GM12891 (cell line): ENCODE results near the gene DLK2.

Source experiments
- PAX5 ChIP-seq: IDR thresholded peaks from 2 replicates; pipeline ENCODE4 v1.6.1; 2011; ENCODE audit warnings: low read length, moderate library complexity, mild to moderate bottlenecking; ENCODE audit not compliant: insufficient read depth, severe bottlenecking
- POLR2A ChIP-seq: IDR thresholded peaks from 2 replicates; pipeline ENCODE4 v1.6.1; 2011; ENCODE audit warnings: low read depth, low read length, control low read depth
- POLR2AphosphoS5 ChIP-seq: IDR thresholded peaks from 2 replicates; pipeline ENCODE4 v1.6.1; 2011; ENCODE audit warnings: low read depth, low read length, control low read depth
- SPI1 ChIP-seq: IDR thresholded peaks from 2 replicates; pipeline ENCODE4 v1.6.1; 2011; ENCODE audit warnings: low read depth, low read length, control low read depth
- TAF1 ChIP-seq: IDR thresholded peaks from 2 replicates; pipeline ENCODE4 v1.6.1; 2011; ENCODE audit warnings: low read depth, low read length, control low read depth

DNA sequence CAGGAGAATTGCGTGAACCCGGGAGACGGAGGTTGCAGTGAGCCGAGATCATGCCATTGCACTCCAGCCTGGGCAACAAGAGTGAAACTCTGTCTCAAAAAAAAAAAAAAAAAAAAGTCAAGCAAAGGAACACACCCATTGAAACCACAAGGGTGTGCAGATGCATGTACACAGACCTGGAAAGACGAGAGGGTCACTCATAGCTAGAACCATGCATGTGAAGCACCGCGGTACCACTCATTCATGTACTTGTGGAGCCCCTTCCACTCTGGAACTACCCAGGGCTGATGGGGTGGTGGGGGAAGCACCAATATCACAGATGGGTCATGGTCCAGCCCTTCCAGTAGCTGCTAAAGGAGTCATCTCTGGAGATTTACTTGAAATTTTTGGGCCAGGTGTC lies 14.6 kb upstream of the DLK2 start:
- TF ChIP-seq POLR2A (no peak), POLR2AphosphoS5 (no peak), TAF1 (no peak), SPI1 (no peak), PAX5 (no peak)
